Lung (tissue), 16 donors: ENCODE results near the gene KLHDC10. TPM values are rescaled to one million over a fixed set of nuclear protein-coding genes. Genes with fewer than 3 reads are reported as not detected.
A peak's percentile ranks its signal among the peaks of the same experiment; 100 is the strongest.

Experiments used
- ATAC-seq: fragments of 200-7000 bp; cut with Tn5 transposase; one replicate; pipeline ENCODE4 v1.9.1; 2020; ENCODE audit warnings: moderate number of reproducible peaks; ENCODE audit not compliant: insufficient read depth, low FRiP score
- DNase-seq, 3 donors: peaks; one replicate each; pipeline ENCODE4 v3.0.0-alpha.2; 2013 to 2017
- H3K27ac ChIP-seq, 2 donors: one replicate each; pipeline ENCODE4 v1.5.1; 2013; ENCODE audit warnings: mild to moderate bottlenecking in 2 of 2, moderate library complexity in 2 of 2, control low read depth in 1 of 2, inconsistent platforms in 1 of 2, low read depth in 1 of 2, low read length in 1 of 2
- H3K27me3 ChIP-seq, 3 donors: one replicate each; pipeline ENCODE4 v1.5.1; 2013; ENCODE audit warnings: low read length in 2 of 3; ENCODE audit not compliant: control insufficient read depth in 3 of 3, insufficient read depth in 3 of 3
- H3K36me3 ChIP-seq, 4 donors: one replicate each; pipeline ENCODE4 v1.5.1; 2013; ENCODE audit warnings: low read length in 4 of 4, mild to moderate bottlenecking in 1 of 4, moderate library complexity in 1 of 4; ENCODE audit not compliant: control insufficient read depth in 4 of 4, insufficient read depth in 4 of 4
- H3K4me1 ChIP-seq, 5 donors: one replicate each; pipeline ENCODE4 v1.5.1; 2013; ENCODE audit warnings: low read length in 5 of 5, mild to moderate bottlenecking in 2 of 5, moderate library complexity in 1 of 5; ENCODE audit not compliant: control insufficient read depth in 5 of 5, insufficient read depth in 5 of 5
- H3K4me3 ChIP-seq: one replicate; pipeline ENCODE4 v1.5.1; 2013; ENCODE audit warnings: mild to moderate bottlenecking, control low read depth, moderate library complexity
- H3K9ac ChIP-seq, 2 donors: one replicate each; pipeline ENCODE4 v1.5.1; 2013; ENCODE audit warnings: low read length in 2 of 2, control low read depth in 1 of 2; ENCODE audit not compliant: insufficient read depth in 1 of 2
- H3K9me3 ChIP-seq, 4 donors: one replicate each; pipeline ENCODE4 v1.5.1; 2013; ENCODE audit warnings: low read length in 3 of 4, mild to moderate bottlenecking in 1 of 4, moderate library complexity in 1 of 4; ENCODE audit not compliant: control insufficient read depth in 4 of 4, insufficient read depth in 3 of 4
- CTCF ChIP-seq: IDR thresholded peaks from 2 replicates; pipeline ENCODE4 v1.5.1; 2012; ENCODE audit warnings: mild to moderate bottlenecking; ENCODE audit errors: control extremely low read depth, extremely low read depth
- WGBS, 2 donors: extraction: QIAGEN DNeasy Blood & Tissue Kit; methylation state at CpG; one replicate each; pipeline ENCODE4 v1.1.7; 2013; 5-methylcytosine and 5-hydroxymethylcytosine counted together
- long read RNA-seq, 5 donors: transcript quantifications; one replicate each; lab custom pipeline, GENCODE V29; 2026
- polyA plus RNA-seq, 2 donors: library from polyadenylated mRNA; stranded (reverse); fragments of 200-250 nt; gene quantifications; one replicate each; pipeline ENCODE4 v1.2.1, GENCODE V29; 2013
- total RNA-seq, 2 donors: library from RNA; depleted of rRNA in 1 of 2; stranded (reverse); fragments of >200 nt in 1 of 2; gene quantifications; one replicate each; pipeline ENCODE4 v1.2.1, GENCODE V29; 2014 to 2021
- donor health status: control.
- donor health status: control.
- donor health status: Bipolar disorder and iron deficiency.
- donor health status: healthy.
- donor health status: DM: yes; HTN: yes; CAD: no.

KLHDC10 gene
- total RNA-seq, result 10 to 100 TPM; 37.4 to 56.9 TPM
- 10 to 100 TPM; 10.4 to 12.8 TPM for polyA plus RNA-seq
- long read RNA-seq, donor 1, full-length matches to known transcripts, result 3 of 9 reads
- long read RNA-seq, donor 1, partial matches to known transcripts, result 6 of 9 reads
- long read RNA-seq, donor 1, other reads (novel, unspliced or antisense), result 0 of 9 reads
- long read RNA-seq, donor 2, result 0 reads
- long read RNA-seq, donor 3, result 0 reads
- long read RNA-seq, donor 4, full-length matches to known transcripts, result 1 of 1 reads
- long read RNA-seq, donor 4, partial matches to known transcripts, result 0 of 1 reads
- long read RNA-seq, donor 4, other reads (novel, unspliced or antisense), result 0 of 1 reads
- long read RNA-seq, donor 5, result 0 reads

- Histone ChIP-seq H3K4me3 (peak within 1 kb of the TSS; percentile 80), H3K9ac (peak within 1 kb of the TSS; percentile 89 to 96), H3K36me3 (peaks cover 0 to 3% (median 0%) of the 10 kb centered on the region in 4 donors), H3K27me3 (no peaks in the 10 kb centered on the region), H3K9me3 (no peaks in the 10 kb centered on the region), H3K27ac (peak within 1 kb of the TSS; percentile 87), H3K4me1 (peaks cover 0 to 30% (median 2%) of the 10 kb centered on the region in 5 donors)
- peak; percentile 97 for ATAC-seq
- 1% methylated on average over 45 to 57 of the region's 57 CpGs for WGBS, 2 donors
- no peak for TF ChIP-seq CTCF
- peak; percentile 99 to 100 (median 100) for DNase-seq
Measured at GRCh38 chr7:130069978-130070860, at the start of gene KLHDC10. Gene KLHDC10, plus strand, starts transcription at chr7:130070534. Its CDS starts 110 bp downstream, at chr7:130070644.

GRCh38 chr7:130021105-130021834 lies 49.1 kb upstream of the KLHDC10 start:
- no peak for TF ChIP-seq CTCF
- Histone ChIP-seq H3K9ac (no peak overlapping the region), H3K4me1 (no peaks in the 10 kb centered on the region), H3K9me3 (no peaks in the 10 kb centered on the region), H3K4me3 (no peak overlapping the region), H3K27ac (peak overlapping the region in 1 of 2 donors; percentile 43), H3K36me3 (peaks cover 21 to 36% (median 23%) of the 10 kb centered on the region in 4 donors), H3K27me3 (no peaks in the 10 kb centered on the region)
- no peak for ATAC-seq
- WGBS, 2 donors, result 94 to 96% methylated on average over 10 of the region's 10 CpGs
- DNase-seq, result peak in 2 of 3 donors; percentile 13 to 26

- H3K36me3 ChIP-seq, result peaks cover 23 to 36% (median 26%) of the 10 kb centered on the region in 4 donors
- ATAC-seq, result no peak
- no peaks in the 10 kb centered on the region for H3K4me1 ChIP-seq
- peak overlapping the region in 1 of 2 donors; percentile 43 for H3K27ac ChIP-seq
- H3K9me3 ChIP-seq, result no peaks in the 10 kb centered on the region
- DNase-seq, result no peak
- 94 to 95% methylated on average over 9 of the region's 9 CpGs for WGBS, 2 donors
- no peak overlapping the region for H3K9ac ChIP-seq
- H3K27me3 ChIP-seq, result no peaks in the 10 kb centered on the region
- H3K4me3 ChIP-seq, result no peak overlapping the region
- no peak for TF ChIP-seq CTCF
Measured at GRCh38 chr7:130022115-130022514, 48.2 kb upstream of the KLHDC10 start.
